Measurements from ENCODE around the gene HSD17B2. TPM values are rescaled to one million over a fixed set of nuclear protein-coding genes. Genes with fewer than 3 reads are reported as not detected.
"Not testable (repeated sequence)": the region's sequence is repeated elsewhere in the genome, so short reads cannot be mapped to it uniquely, and the experiment has no call there.

Gene HSD17B2
- total and polyA plus RNA-seq, 9 donors, result 0.12 to 4.5 (median 0.59) TPM; not detected in 4

DNA sequence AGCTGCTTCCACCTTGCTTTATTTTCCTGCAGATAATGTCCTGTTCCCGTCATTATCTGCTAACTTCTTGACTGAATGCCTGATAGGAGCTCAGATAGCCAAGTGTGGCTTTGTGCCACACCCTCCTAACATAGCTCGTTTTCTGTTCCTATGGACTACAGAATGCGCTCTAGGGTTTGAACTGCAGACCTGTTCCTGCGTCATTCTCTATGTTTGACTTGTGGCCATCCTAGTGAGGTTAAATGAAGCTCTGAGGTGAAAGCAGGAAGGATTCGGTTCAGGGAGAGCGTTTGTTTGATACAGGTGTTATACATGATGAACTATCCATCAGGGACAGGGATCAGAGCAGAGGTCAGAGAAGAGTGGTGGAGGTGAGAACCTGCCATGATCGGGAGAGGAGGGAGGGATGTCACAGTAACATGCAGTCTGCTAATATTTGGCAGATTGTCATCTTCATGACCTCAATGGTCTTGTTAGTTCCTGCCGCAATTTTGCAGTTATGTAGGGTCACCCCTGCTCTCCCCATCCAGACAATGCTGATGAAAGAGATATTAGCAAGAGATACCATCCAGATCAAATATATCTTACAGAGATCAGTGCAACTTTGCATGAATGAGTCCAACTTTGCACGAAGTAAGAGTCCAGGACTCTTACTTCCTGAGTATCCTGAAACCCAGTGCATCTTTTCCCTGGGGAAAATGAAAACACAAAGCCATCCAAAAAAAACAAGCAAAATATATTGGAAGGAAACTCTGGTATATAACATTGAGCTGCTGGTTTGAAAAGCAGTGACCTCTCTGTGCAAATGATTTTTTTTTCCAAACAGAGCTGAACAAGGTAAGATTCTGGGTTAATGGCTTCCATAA lies 102.1 kb downstream of the HSD17B2 start:
- H3K4me1 ChIP-seq (ENCODE audit: insufficient read depth), result no peaks in the 10 kb centered on the region
- no peaks in the 10 kb centered on the region for H3K36me3 ChIP-seq
- no peaks in the 10 kb centered on the region for H3K9me3 ChIP-seq
- H3K27ac ChIP-seq, result no peak overlapping the region
- TF ChIP-seq EP300 (IDR thresholded peaks at IDR 0.05), result no peak
- TF ChIP-seq, protein P1, sequence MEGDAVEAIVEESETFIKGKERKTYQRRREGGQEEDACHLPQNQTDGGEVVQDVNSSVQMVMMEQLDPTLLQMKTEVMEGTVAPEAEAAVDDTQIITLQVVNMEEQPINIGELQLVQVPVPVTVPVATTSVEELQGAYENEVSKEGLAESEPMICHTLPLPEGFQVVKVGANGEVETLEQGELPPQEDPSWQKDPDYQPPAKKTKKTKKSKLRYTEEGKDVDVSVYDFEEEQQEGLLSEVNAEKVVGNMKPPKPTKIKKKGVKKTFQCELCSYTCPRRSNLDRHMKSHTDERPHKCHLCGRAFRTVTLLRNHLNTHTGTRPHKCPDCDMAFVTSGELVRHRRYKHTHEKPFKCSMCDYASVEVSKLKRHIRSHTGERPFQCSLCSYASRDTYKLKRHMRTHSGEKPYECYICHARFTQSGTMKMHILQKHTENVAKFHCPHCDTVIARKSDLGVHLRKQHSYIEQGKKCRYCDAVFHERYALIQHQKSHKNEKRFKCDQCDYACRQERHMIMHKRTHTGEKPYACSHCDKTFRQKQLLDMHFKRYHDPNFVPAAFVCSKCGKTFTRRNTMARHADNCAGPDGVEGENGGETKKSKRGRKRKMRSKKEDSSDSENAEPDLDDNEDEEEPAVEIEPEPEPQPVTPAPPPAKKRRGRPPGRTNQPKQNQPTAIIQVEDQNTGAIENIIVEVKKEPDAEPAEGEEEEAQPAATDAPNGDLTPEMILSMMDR (IDR thresholded peaks at IDR 0.05), result no peak
- TF ChIP-seq POLR2A (IDR thresholded peaks at IDR 0.05), result no peak
- 62 to 78% (median 66%) methylated on average over 9 of the region's 9 CpGs for WGBS, 3 donors
- no peak for DNase-seq
- H3K27me3 ChIP-seq, result no peaks in the 10 kb centered on the region
- intact Hi-C loops (cut with DNase I), result no loop called here
- H3K4me3 ChIP-seq, result no peak overlapping the region

DNA sequence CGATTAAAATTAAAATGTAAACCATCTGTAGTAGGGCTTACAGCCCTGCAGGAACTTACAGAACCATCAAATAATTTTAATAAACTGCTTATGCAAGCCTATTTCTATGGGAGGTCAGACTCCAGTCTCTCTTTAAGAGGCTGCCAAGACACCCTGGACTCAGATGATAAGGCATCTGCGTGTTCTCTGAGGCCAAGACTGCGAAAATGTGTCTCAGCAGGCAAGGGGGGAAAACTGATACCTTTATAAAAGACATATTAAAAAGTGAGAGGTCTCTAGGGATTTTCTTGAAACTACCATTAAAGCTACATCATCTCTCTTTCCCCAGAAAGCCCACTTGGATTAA lies 102.7 kb downstream of the HSD17B2 start:
- TF ChIP-seq EP300 (IDR thresholded peaks at IDR 0.05) (no peak), POLR2A (IDR thresholded peaks at IDR 0.05) (no peak)
- TF ChIP-seq, protein P1 (IDR thresholded peaks at IDR 0.05), result no peak
- DNase-seq, result no peak
- no peaks in the 10 kb centered on the region for H3K27me3 ChIP-seq
- intact Hi-C loops (cut with DNase I), result no loop called here
- no peaks in the 10 kb centered on the region for H3K9me3 ChIP-seq
- H3K4me1 ChIP-seq (ENCODE audit: insufficient read depth), result no peaks in the 10 kb centered on the region
- no peaks in the 10 kb centered on the region for H3K36me3 ChIP-seq
- WGBS, 3 donors, result 18 to 29% (median 27%) methylated on average over 3 of the region's 3 CpGs
- no peak overlapping the region for H3K27ac ChIP-seq
- H3K4me3 ChIP-seq, result no peak overlapping the region

DNA sequence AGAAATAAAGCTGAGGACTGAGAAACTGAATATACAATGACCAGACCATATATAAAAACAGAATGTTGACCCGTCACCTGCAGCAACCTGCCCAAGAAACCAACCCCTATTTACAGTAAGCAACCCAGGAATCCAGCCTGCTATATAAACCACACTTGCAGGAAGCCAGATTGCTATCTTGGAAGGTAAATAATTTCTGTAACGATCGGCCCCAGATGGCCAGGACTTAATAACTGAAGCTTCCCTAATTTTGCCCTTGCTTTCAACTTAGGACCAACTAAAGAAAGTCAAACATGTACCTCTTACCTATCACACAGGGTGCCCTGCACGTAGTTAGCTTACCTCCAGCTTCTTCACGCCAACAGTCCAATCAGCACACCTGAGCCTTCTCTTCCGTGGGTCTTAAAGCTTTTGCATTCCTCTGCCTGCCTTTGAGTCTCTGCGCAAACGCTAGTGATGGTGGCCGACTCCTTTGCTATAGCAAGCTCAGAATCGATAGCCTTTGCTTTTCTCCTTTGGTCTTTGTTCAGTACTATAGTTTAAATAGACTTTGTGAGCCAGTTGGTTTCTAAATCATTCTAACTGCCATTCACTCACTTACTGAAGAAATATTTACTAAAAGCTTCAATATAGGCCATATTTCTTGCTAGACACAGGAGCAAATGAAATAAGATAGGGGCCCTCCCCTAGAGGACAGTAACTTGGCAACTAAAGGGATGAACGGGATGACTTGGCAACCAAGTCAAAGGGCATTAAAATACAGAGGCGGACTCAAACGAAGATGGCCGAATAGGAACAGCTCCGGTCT lies 103.6 kb downstream of the HSD17B2 start:
- Histone ChIP-seq H3K27ac (no peak overlapping the region), H3K4me3 (no peak overlapping the region), H3K36me3 (no peaks in the 10 kb centered on the region), H3K9me3 (no peaks in the 10 kb centered on the region), H3K4me1 (ENCODE audit: insufficient read depth) (no peaks in the 10 kb centered on the region), H3K27me3 (no peaks in the 10 kb centered on the region)
- intact Hi-C loops (cut with DNase I), result no loop called here
- no peak for DNase-seq
- WGBS, 3 donors, result 89 to 92% (median 92%) methylated on average over 15 of the region's 15 CpGs
- no peak for TF ChIP-seq POLR2A (IDR thresholded peaks at IDR 0.05)
- TF ChIP-seq, protein P1 (IDR thresholded peaks at IDR 0.05), result no peak
- no peak for TF ChIP-seq EP300 (IDR thresholded peaks at IDR 0.05)

DNA sequence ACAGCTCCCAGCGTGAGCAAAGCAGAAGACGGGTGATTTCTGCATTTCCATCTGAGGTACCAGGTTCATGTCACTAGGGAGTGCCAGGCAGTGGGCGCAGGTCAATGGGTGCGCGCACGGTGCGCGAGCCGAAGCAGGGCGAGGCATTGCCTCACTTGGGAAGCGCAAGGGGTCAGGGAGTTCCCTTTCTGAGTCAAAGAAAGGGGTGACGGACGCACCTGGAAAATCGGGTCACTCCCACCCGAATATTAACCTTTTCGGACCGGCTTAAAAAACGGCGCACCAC lies 104.2 kb downstream of the HSD17B2 start:
- H3K4me3 ChIP-seq; intact Hi-C loops (cut with DNase I); H3K27ac ChIP-seq; H3K4me1 ChIP-seq (ENCODE audit: insufficient read depth); DNase-seq; H3K27me3 ChIP-seq; H3K36me3 ChIP-seq; H3K9me3 ChIP-seq: not testable (repeated sequence)
- WGBS, 3 donors, result 76 to 79% (median 76%) methylated on average over 19 of the region's 19 CpGs

DNA sequence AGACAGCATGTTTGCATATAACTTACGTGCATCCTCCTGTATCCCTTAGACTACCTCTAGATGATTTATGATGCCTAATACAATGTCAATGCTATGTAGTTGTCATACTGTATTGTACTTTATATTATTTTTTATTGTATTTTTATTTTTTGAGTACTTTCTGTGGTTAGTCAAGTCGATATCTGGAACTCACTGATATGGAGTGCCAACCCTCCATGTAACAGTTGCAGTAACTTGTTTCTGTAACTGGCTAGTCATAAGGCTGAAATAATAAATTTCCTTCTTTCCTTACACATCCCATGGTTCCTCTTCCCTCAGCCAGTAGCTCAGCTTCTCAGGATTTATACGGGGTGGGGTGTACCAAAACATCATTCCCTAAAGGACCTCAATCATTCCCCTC lies 111.5 kb downstream of the HSD17B2 start:
- no peaks in the 10 kb centered on the region for H3K27me3 ChIP-seq
- no peaks in the 10 kb centered on the region for H3K9me3 ChIP-seq
- WGBS, 3 donors, result 67 to 86% (median 69%) methylated on average over 3 of the region's 3 CpGs
- intact Hi-C loops (cut with DNase I), result no loop called here
- TF ChIP-seq POLR2A (IDR thresholded peaks at IDR 0.05) (no peak), EP300 (IDR thresholded peaks at IDR 0.05) (no peak)
- TF ChIP-seq, protein P1 (IDR thresholded peaks at IDR 0.05), result no peak
- no peak overlapping the region for H3K4me3 ChIP-seq
- no peaks in the 10 kb centered on the region for H3K4me1 ChIP-seq (ENCODE audit: insufficient read depth)
- H3K36me3 ChIP-seq, result no peaks in the 10 kb centered on the region
- H3K27ac ChIP-seq, result no peak overlapping the region
- DNase-seq, result no peak
